Smooth muscle cell (in vitro differentiated cells): Measurements from ENCODE around the gene FSTL4. TPM values are rescaled to one million over a fixed set of nuclear protein-coding genes. Genes with fewer than 3 reads are reported as not detected.

Experiments used
- DNase-seq: peaks from one replicate; lab custom pipeline; 2025; ENCODE audit not compliant: unreplicated experiment; lab: John Stamatoyannopoulos, UW
- H2AFZ ChIP-seq: fragments of 200-600 bp; sonication (generic); 2 replicates; pipeline ENCODE4 v1.6.0; 2016; ENCODE audit warnings: antibody characterized with exemption, low read depth, mild to moderate bottlenecking
- H3F3A ChIP-seq: fragments of 200-600 bp; sonication (generic); 2 replicates; pipeline ENCODE4 v1.6.0; 2017; ENCODE audit warnings: antibody characterized with exemption, low read depth
- H3K27ac ChIP-seq: fragments of 200-600 bp; sonication (generic); 2 replicates; pipeline ENCODE4 v1.5.1; 2016; ENCODE audit warnings: low read depth, mild to moderate bottlenecking
- H3K27me3 ChIP-seq: fragments of 200-600 bp; sonication (generic); 2 replicates; pipeline ENCODE4 v1.6.1; 2016; ENCODE audit warnings: low read depth, mild to moderate bottlenecking
- H3K36me3 ChIP-seq: fragments of 200-600 bp; sonication (generic); 2 replicates; pipeline ENCODE4 v1.5.1; 2016; ENCODE audit warnings: low read depth
- H3K4me1 ChIP-seq: fragments of 200-600 bp; sonication (generic); 2 replicates; pipeline ENCODE4 v1.5.1; 2016; ENCODE audit warnings: low read depth
- H3K4me2 ChIP-seq: fragments of 200-600 bp; sonication (generic); 2 replicates; pipeline ENCODE4 v1.6.0; 2016; ENCODE audit warnings: mild to moderate bottlenecking
- H3K4me3 ChIP-seq: fragments of 200-600 bp; sonication (generic); 2 replicates; pipeline ENCODE4 v1.5.1; 2016; ENCODE audit warnings: mild to moderate bottlenecking
- H3K79me2 ChIP-seq: fragments of 200-600 bp; sonication (generic); 2 replicates; pipeline ENCODE4 v1.6.0; 2016; ENCODE audit warnings: low read depth, mild to moderate bottlenecking
- H3K9ac ChIP-seq: fragments of 200-600 bp; sonication (generic); 2 replicates; pipeline ENCODE4 v1.6.0; 2016; ENCODE audit warnings: low read depth
- H3K9me3 ChIP-seq: fragments of 200-600 bp; sonication (generic); replicated peaks from 2 replicates; pipeline ENCODE4 v1.5.1; 2016; ENCODE audit warnings: low read depth
- H4K20me1 ChIP-seq: fragments of 200-600 bp; sonication (generic); 2 replicates; pipeline ENCODE4 v1.6.0; 2016; ENCODE audit warnings: low read depth
- CTCF ChIP-seq: fragments of 200-600 bp; sonication (generic); IDR thresholded peaks from 2 replicates; pipeline ENCODE4 v1.5.1; 2017; ENCODE audit warnings: borderline replicate concordance, mild to moderate bottlenecking, antibody characterized with exemption; ENCODE audit not compliant: insufficient read depth, poor library complexity, severe bottlenecking
- WGBS: methylation state at CpG from one replicate; pipeline ENCODE4 v1.1.7; 2016; ENCODE audit warnings: low lambda C conversion rate; 5-methylcytosine and 5-hydroxymethylcytosine counted together
- polyA plus RNA-seq: library from polyadenylated mRNA; unstranded; fragments of >200 nt; fragmentation: Nextera tagmentation; extraction: Ambion mirVana; gene quantifications from 2 replicates; pipeline ENCODE4 v1.2.1, GENCODE V29; 2016
- total RNA-seq: library from RNA; depleted of rRNA; stranded (reverse); fragments of >200 nt; gene quantifications from 2 replicates; pipeline ENCODE4 v1.2.3, GENCODE V29; 2014

The FSTL4 gene
- total and polyA plus RNA-seq, 2 experiments from 2014 or later, result 0.49 TPM; not detected in 1

GRCh38 chr5:133364936-133365707, 247.2 kb downstream of the FSTL4 start:
- no peaks in the 10 kb centered on the region for H3K79me2 ChIP-seq
- TF ChIP-seq CTCF, result peak; percentile 38

DNA sequence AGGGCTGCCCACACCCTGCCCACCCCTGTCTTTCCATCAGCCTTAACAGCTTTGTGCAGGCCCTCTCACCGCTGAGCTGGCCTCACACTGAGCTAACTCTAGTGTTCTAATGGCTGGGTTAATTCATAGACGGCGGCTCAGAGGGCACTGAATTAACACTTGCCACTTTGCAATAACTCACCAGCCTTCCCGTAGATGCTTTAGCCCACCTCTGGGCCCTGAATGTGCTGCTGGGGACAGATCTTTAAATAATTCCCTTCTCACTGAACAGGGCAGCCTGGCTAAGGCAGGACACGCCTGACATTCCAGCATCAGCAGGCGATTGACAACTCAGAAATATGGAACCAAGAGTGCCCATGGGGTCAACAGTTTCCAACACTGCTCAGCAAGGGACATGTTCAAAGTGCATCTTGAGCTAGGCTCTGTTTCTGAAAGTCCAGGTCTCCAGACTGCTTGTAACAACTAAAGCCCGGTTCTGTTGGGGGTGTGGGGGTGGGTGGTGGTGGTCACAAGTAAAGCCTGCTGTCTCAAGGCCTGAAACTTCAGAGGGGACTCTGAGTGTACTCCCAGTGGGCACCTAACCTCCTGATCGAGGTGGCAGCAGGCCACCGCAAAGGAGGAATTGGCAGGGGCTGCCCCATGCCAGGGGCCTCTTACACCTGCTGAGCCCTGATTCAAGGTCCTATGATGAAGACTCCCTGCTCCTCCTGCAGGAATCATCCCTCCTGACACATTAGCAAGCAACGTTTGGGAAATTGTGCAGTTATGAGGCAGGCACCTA, 248.3 kb downstream of the FSTL4 start:
- DNase-seq, result no peak
- H3K79me2 ChIP-seq, result no peaks in the 10 kb centered on the region
- H3K36me3 ChIP-seq, result no peaks in the 10 kb centered on the region
- no peak overlapping the region for H3K27ac ChIP-seq
- no peak overlapping the region for H3K9ac ChIP-seq
- WGBS, result 80% methylated on average over 10 of the region's 10 CpGs
- no peak overlapping the region for H2AFZ ChIP-seq
- no peaks in the 10 kb centered on the region for H3K27me3 ChIP-seq
- H3K4me2 ChIP-seq, result no peak overlapping the region
- H4K20me1 ChIP-seq, result no peaks in the 10 kb centered on the region
- TF ChIP-seq CTCF, result no peak
- no peak overlapping the region for H3K4me3 ChIP-seq
- H3F3A ChIP-seq, result no peaks in the 10 kb centered on the region
- peaks cover 15% of the 10 kb centered on the region for H3K4me1 ChIP-seq
- H3K9me3 ChIP-seq, result no peaks in the 10 kb centered on the region

More at GRCh38 chr5:133364936-133365707, 247.2 kb downstream of the FSTL4 start:
- H3K9me3 ChIP-seq, result no peaks in the 10 kb centered on the region
- H3K27ac ChIP-seq, result no peak overlapping the region
- H2AFZ ChIP-seq, result no peak overlapping the region
- H3K4me3 ChIP-seq, result no peak overlapping the region
- peaks cover 18% of the 10 kb centered on the region for H3K4me1 ChIP-seq
- H3K9ac ChIP-seq, result no peak overlapping the region
- 63% methylated on average over 12 of the region's 12 CpGs for WGBS
- no peaks in the 10 kb centered on the region for H4K20me1 ChIP-seq
- no peaks in the 10 kb centered on the region for H3F3A ChIP-seq
- no peak for DNase-seq
- H3K4me2 ChIP-seq, result no peak overlapping the region
- no peaks in the 10 kb centered on the region for H3K27me3 ChIP-seq
- H3K36me3 ChIP-seq, result no peaks in the 10 kb centered on the region

DNA sequence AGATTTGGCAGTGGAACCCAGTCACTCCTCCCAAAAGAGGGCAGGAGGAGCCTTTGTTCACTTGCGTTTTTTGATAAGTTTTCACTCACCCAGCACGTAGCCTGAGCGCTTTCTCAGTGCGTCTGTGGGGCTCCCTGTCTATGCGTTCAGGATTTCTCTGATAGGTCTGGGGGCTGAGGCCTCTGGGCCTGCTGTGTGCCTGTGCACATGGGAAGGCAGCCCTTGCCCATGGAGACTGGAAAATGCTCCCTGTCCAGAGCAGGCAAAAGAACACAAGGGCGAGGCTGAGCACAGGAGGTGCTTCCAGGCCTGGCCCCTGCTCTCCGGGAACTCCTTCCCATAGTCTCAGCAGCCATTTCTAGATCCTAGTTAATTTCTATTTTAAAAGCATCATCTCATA, 249.9 kb downstream of the FSTL4 start:
- TF ChIP-seq CTCF, result no peak

More for the DNA sequence above, 249.9 kb downstream of the FSTL4 start:
- peaks cover 15% of the 10 kb centered on the region for H3K4me1 ChIP-seq
- H2AFZ ChIP-seq, result no peak overlapping the region
- no peak overlapping the region for H3K4me3 ChIP-seq
- 96% methylated on average over 7 of the region's 7 CpGs for WGBS
- no peaks in the 10 kb centered on the region for H3K36me3 ChIP-seq
- no peaks in the 10 kb centered on the region for H4K20me1 ChIP-seq
- no peak overlapping the region for H3K4me2 ChIP-seq
- no peak overlapping the region for H3K27ac ChIP-seq
- H3K9me3 ChIP-seq, result no peaks in the 10 kb centered on the region
- no peak overlapping the region for H3K9ac ChIP-seq
- H3K27me3 ChIP-seq, result no peaks in the 10 kb centered on the region
- DNase-seq, result no peak
- no peaks in the 10 kb centered on the region for H3K79me2 ChIP-seq
- H3F3A ChIP-seq, result no peaks in the 10 kb centered on the region
